ENCODE results near the gene LOC101059915.
A peak's percentile ranks its signal among the peaks of the same experiment; 100 is the strongest.
"Not testable (repeated sequence)": the region's sequence is repeated elsewhere in the genome, so short reads cannot be mapped to it uniquely, and the experiment has no call there.

LOC101059915 gene

GRCh38 chrX:71640002-71640401, 27.3 kb upstream of the LOC101059915 start:
- no peak for DNase-seq (ENCODE audit: low read depth in 3 of 3)

GRCh38 chrX:71644406-71644805, 22.9 kb upstream of the LOC101059915 start:
- DNase-seq (ENCODE audit: low read depth in 3 of 3): not testable (repeated sequence)

DNA sequence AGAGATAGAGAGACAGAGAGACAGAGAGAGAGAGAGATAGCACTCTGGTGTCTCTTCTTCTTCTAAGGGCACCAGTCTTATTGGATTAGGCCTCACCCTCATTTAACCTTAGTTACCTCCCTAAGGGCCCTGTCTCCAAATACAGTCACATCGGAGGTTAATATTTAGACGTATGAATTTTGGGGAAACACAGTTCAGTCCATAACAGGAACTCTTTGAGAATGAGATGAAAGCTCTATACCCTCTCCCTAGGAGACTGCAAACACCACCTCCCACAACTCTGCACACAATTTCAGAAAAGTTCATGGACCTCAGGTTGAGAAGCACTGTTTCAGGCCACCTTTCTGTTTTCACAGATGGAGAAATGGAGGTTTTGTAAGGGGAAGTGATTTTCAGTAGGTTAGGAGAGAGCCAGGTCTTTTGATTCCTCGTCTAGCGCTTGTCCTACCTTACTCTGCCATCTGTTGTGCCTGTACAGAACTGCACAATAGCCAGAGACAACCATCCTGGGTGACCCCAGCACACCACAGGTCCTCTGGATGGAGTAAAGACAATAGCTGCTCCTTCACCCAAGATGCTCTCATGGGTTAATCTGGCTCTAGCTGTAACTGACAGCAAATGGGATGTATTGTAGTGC, 16.9 kb upstream of the LOC101059915 start:
- no peak for DNase-seq (ENCODE audit: low read depth in 3 of 3)

- DNase-seq (ENCODE audit: low read depth in 3 of 3): peak; percentile 17 to 47 (median 27)
Measured at GRCh38 chrX:71652405-71652804, 14.9 kb upstream of the LOC101059915 start.

- DNase-seq (ENCODE audit: low read depth in 3 of 3): no peak
Measured at GRCh38 chrX:71653344-71653743, 14.0 kb upstream of the LOC101059915 start.

DNA sequence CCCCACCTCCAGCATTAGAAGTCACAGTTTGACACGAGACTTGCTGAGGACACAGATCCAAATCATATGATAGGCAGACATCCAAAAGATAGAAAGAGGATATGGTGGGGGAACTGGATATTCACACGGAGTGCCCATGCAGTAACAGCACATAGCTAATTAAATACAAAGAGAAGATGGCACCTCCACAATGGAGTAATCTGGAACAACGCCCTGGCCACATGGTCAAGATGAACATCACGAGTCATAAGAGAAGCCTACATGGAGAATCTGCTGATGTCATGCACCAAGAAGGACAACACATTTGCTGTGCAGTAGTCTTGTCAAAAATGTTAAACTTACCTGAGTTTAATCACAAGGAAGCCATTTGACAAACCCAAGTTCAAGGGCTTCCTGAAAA, 10.1 kb upstream of the LOC101059915 start:
- DNase-seq (ENCODE audit: low read depth in 3 of 3): no peak

- no peak for DNase-seq (ENCODE audit: low read depth in 3 of 3)
Measured at GRCh38 chrX:71659342-71659741, 8.0 kb upstream of the LOC101059915 start.

GRCh38 chrX:71659959-71660358, 7.4 kb upstream of the LOC101059915 start:
- no peak for DNase-seq (ENCODE audit: low read depth in 3 of 3)

DNA sequence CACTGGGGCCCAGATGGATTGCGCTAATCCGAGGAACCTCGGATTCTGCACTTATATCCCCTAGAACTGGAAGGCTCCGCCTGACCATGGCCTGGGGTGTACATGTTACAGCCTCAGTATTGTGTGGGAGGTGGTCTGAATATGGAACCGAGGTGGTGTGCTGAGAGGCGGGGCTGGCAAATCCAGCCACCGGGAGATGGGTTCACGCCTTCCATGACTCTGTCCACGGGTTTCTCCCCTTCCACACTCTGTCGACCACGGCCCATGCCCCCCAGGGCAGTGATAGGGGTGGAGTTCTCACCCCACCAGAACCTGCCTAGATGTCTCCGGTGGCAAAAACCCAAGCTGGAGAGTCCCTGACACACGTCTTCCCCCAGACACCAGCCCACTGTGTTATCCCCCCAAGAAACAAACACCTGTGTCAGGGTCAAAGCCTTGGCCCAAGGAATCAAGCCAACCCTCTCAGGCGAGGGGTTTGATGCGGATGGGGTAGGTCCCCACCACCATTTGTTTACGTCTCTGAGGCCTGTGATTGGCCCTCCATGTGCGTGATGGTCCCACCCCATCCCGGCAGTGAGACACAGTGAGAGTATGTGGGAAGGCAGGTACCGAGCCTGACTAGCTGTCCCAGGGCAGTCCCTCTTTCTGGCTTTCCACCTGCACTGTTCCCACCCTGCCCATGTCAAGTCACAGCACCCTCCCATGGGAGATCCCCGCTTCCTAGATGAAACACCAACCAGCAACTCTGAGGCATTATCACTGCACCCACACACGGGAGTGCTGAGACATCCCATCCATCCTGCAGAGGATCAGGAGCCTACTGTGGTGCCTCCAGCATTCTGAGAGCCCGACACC, 6.6 kb upstream of the LOC101059915 start:
- no peak for DNase-seq (ENCODE audit: low read depth in 3 of 3)

- no peak for DNase-seq (ENCODE audit: low read depth in 3 of 3)
Measured at GRCh38 chrX:71661919-71662318, 5.4 kb upstream of the LOC101059915 start.

DNA sequence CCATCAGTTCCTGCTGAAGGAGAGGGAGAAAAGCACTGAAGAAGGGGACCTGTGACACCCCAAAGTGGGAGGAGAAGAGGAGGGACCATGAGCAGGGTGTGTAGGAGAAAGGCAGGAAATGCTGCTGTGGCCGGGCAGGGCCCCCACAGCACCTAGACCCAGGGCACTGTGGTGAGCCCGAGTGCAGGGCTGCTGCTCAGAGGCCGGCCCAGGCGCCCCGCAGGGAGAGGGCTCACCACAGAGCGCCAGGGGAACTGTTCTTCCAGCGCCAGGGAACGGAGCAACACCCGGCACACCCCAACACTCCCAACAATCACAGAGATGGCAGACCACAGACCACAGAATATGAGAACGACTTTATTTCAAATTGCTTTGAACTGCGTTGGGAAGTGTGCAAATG, 4.7 kb upstream of the LOC101059915 start:
- not testable (repeated sequence) for DNase-seq (ENCODE audit: low read depth in 3 of 3)

- DNase-seq (ENCODE audit: low read depth in 3 of 3): peak in 2 of 3 donors; percentile 43 to 55
Measured at GRCh38 chrX:71663238-71663637, 4.1 kb upstream of the LOC101059915 start.

DNA sequence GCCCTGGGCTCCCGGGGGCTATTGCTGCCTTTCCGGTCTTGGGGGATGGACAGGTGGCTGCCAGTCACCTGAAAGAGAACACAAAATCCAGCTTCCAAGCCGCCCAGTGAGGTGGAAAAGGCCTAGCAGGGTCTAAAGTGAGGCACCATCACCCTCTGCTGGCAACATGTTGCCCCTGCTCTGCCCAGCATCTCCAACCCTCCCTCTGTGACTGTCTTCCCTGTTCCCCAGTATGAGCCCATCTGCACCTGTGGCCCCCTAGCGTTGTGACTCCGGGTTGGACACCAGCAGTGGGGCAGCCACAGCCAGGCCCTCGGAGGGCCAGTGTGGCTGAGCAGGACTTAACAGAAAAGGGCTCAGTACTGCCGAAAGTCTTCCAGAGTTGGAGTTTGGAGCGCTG, 3.1 kb upstream of the LOC101059915 start:
- DNase-seq (ENCODE audit: low read depth in 3 of 3): not testable (repeated sequence)

DNA sequence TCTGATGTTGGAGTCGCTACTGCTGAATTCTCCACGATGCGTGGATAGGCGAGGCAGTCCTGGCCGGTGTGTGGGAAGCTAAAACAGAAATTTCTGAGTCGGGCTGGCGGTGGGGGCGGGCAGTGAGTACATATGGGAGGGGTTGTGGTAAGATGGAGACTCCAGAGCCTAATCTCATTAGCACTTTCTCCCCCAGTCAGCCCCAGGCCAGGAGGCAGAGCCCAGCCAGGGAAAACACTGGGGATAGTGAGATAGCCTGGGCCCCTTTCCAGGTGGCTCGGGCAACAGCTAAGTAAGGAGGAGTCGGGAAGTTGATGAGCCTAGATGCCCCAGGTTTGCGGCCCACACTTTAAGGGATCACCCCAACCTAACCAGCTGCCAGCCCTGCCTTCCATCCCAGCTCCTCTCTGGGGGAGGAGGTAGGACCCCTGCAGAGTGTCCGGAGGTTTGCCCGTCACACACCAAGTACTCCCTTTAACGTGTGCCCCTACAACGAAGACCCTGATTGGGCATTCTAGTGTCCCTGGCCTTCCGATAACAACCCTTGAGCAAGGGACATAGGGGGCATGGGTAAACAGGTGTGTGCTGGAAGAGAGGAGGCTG, 2.4 kb upstream of the LOC101059915 start:
- DNase-seq (ENCODE audit: low read depth in 3 of 3): no peak

- DNase-seq (ENCODE audit: low read depth in 3 of 3): no peak
Measured at GRCh38 chrX:71665747-71666146, 1.6 kb upstream of the LOC101059915 start.

DNA sequence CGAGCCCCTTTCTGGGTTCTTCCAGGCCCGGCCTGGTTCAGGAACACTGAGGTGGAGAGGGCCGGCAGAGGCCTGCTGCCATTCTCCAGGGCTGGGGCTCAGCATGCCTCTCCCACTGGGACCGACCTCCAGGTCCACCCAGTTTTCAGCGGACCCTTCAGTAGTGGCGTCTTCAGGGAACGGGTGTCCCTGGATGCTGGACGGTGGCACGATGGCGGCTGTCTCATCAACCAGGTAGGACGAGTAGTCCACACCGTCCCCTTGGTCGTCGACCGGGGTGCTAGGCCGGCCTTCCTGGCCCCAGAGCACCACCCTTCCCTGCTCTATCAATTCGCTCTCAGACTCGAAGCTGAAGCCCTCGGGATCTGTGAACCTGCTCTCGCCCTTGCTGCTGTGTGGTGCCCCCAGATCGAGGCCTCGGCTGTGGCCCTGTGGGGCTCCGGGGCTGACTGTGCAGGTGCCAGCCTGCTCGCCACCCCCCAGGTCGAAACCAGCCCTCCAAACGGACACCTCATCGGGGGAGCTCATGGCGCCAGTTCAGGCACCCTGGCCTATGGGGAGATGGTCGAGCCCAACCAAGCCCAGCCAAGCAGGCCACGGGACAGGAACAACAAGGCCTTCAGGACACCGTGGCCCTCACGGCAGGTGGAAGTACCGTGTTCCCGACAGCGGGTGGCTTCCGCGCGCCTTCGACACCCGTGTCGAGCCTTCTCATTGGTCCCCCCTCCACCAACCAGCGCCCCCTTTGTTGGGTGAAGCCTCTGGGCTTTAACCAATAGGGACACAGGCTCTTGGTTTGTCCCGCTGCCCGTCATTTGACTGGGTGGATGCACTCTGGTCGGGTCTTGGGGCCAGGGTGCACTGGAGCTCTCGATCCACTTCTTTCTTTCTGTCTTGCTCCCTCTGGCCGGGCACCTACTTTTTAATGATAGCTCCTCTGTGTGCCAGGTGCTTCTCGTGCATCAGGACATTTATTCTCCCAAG, 814 bp upstream of the LOC101059915 start:
- no peak for DNase-seq (ENCODE audit: low read depth in 3 of 3)

- no peak for DNase-seq (ENCODE audit: low read depth in 3 of 3)
Measured at GRCh38 chrX:71668248-71668595, 876 bp downstream of the LOC101059915 start.

DNA sequence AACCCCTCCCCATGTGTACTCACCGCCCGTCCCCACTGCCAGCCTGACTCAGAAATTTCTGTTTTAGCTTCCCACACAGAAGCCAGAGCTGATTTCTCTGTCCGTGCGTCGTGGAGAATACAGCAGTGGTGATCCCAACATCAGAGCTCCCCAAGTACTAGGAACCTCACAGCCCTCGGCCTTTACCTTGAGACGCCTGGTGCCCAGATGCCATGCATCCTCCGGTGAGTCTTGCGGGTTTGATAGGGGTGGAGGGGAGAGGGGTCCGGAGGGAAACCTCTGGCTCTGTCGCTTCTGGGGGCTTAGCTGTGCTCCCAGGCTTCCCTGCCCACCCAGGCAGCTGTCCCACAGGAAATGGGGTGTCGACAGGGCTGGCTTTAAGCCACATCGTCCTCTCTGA, 2.1 kb downstream of the LOC101059915 start:
- no peak for DNase-seq (ENCODE audit: low read depth in 3 of 3)

DNA sequence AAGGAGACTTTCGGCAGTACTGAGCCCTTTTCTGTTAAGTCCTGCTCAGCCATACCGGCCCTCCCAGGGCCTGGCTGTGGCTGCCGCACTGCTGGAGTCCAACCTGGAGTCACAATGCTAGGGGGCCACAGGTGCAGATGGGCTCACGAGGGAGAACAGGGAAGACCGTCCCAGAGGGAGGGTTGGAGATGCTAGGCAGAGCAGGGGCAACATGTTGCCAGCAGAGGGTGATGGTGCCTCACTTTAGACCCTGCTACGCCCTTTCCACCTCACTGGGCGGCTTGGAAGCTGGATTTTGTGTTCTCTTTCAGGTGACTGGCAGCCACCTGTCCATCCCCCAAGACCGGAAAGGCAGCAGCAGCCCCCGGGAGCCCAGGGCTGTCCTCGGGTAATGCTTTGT, 2.6 kb downstream of the LOC101059915 start:
- DNase-seq (ENCODE audit: low read depth in 3 of 3): not testable (repeated sequence)

- peak; percentile 35 to 53 (median 46) for DNase-seq (ENCODE audit: low read depth in 3 of 3)
Measured at GRCh38 chrX:71671043-71671780, 3.9 kb downstream of the LOC101059915 start.

DNA sequence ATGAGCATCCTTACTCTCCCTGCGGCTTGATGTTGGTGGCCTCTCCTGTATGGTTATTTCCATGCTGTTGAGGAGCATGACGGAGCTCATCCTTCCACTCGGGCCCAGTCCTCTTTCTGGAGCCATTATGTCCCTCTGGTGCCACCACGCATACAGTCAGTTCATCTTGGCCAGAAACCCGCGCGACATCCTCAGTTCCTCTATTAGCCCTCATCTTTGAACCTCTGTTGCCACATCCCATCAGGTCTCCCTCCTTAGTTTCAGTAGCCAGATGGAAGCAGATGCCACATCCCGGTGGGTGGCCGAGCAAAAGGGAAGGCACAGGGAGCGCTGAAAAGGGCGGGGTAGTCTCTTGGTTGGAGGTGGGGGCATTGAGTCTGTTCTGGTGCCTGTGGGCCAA, 4.6 kb downstream of the LOC101059915 start:
- DNase-seq (ENCODE audit: low read depth in 3 of 3): no peak
